HepG2 (cell line): ENCODE results near the gene MAP3K21. TPM values are rescaled to one million over a fixed set of nuclear protein-coding genes. Genes with fewer than 3 reads are reported as not detected.

ENCODE experiments used
- ATAC-seq: fragments of 200-7000 bp; cut with Tn5 transposase; 3 replicates; pipeline ENCODE4 v1.9.1; 2020; ENCODE audit warnings: mild to moderate bottlenecking, moderate library complexity
- BruUV-seq: library from RNA; stranded (reverse); fragments of 400-500 nt; replicated peaks from 2 replicates; lab custom pipeline; 2021; lab: Mats Ljungman, UMichigan
- CTCF ChIA-PET: fragments of 300-600 bp; formaldehyde crosslinking; extraction: SDS; loops from one replicate; lab custom pipeline; 2021; ENCODE audit warnings: low total read pairs, inconsistent platforms, low intra/inter-chr PET ratio; lab: Yijun Ruan, JAX
- POLR2A ChIA-PET: fragments of 350-600 bp; sonication (Branson Sonifier 250); formaldehyde crosslinking; loops from one replicate; lab custom pipeline; 2020; ENCODE audit warnings: antibody characterized with exemption, inconsistent platforms; lab: Yijun Ruan, JAX
- DNase-seq: peaks from one replicate; pipeline ENCODE4 v3.0.0-alpha.2; 2015; ENCODE audit warnings: low spot score
- FAIRE-seq: peaks from 3 replicates; lab custom pipeline; 2011; peaks lifted over from hg19 to GRCh38; lab: Jason Lieb, UNC
- H2AFZ ChIP-seq: one replicate; pipeline ENCODE4 v1.6.1; 2011; ENCODE audit warnings: low read length, inconsistent platforms
- H3K27ac ChIP-seq: fragments of 300-600 bp; 3 replicates; pipeline ENCODE4 v1.8.0; 2011; ENCODE audit warnings: mixed run types, mild to moderate bottlenecking, mixed read lengths, low read length, inconsistent platforms; ENCODE audit not compliant: insufficient read depth; ENCODE audit errors: extremely low read length
- H3K27me3 ChIP-seq, 2 experiments: fragments of 200-600 bp in 1 of 2; 2 replicates in 1 of 2; 3 replicates in 1 of 2; pipeline versions ENCODE4 v1.6.0 to v1.8.0; 2011; ENCODE audit warnings: low read length in 2 of 2, mild to moderate bottlenecking in 2 of 2, moderate library complexity in 2 of 2, inconsistent platforms in 1 of 2; ENCODE audit not compliant: insufficient read depth in 2 of 2, control insufficient read depth in 1 of 2
- H3K36me3 ChIP-seq, 2 experiments: fragments of 200-600 bp in 1 of 2; replicated peaks in 1 of 2; 2 replicates in 1 of 2; 3 replicates in 1 of 2; pipeline versions ENCODE4 v1.5.1 to v1.8.0; 2011; ENCODE audit warnings: low read length in 2 of 2, inconsistent platforms in 1 of 2; ENCODE audit not compliant: insufficient read depth in 2 of 2, control insufficient read depth in 1 of 2
- H3K4me1 ChIP-seq: 2 replicates; pipeline ENCODE4 v1.5.1; 2012; ENCODE audit warnings: low read length, inconsistent platforms; ENCODE audit not compliant: insufficient read depth
- H3K4me2 ChIP-seq: 2 replicates; pipeline ENCODE4 v1.6.0; 2011; ENCODE audit warnings: low read depth, low read length, inconsistent platforms
- H3K4me3 ChIP-seq, 3 experiments: fragments of 200-600 bp in 1 of 3; sonication (generic), shearing (Covaris generic) in 1 of 3; replicated peaks in 1 of 3; 2 replicates each; pipeline ENCODE4 v1.5.1; 2011 to 2016; ENCODE audit warnings: low read length in 3 of 3, inconsistent platforms in 2 of 3, low read depth in 2 of 3, mild to moderate bottlenecking in 2 of 3, control low read depth in 1 of 3, mixed read lengths in 1 of 3; ENCODE audit not compliant: insufficient read depth in 1 of 3
- H3K79me2 ChIP-seq: one replicate; pipeline ENCODE4 v1.6.1; 2011; ENCODE audit warnings: low read length, inconsistent platforms; ENCODE audit not compliant: insufficient read depth
- H3K9ac ChIP-seq: 2 replicates; pipeline ENCODE4 v1.6.0; 2011; ENCODE audit warnings: mild to moderate bottlenecking, low read depth, low read length, inconsistent platforms; ENCODE audit not compliant: insufficient read depth
- H3K9me3 ChIP-seq: 2 replicates; pipeline ENCODE4 v1.5.1; 2012; ENCODE audit warnings: mild to moderate bottlenecking, low read length
- H4K20me1 ChIP-seq: 2 replicates; pipeline ENCODE4 v1.6.0; 2011; ENCODE audit warnings: inconsistent platforms, mild to moderate bottlenecking, low read length, moderate library complexity; ENCODE audit not compliant: insufficient read depth
- ASH2L ChIP-seq: fragments of 300-600, 200-600 bp; sonication (generic); IDR thresholded peaks from 2 replicates; pipeline ENCODE4 v1.7.0; 2017; ENCODE audit warnings: low read depth, mild to moderate bottlenecking, moderate library complexity, mixed read lengths, low read length; ENCODE audit not compliant: insufficient read length
- ELF1 ChIP-seq: sonication (generic); formaldehyde crosslinking; IDR thresholded peaks from 2 replicates; pipeline ENCODE4 v1.4.0; 2020; ENCODE audit warnings: missing genetic modification reagents
- HIVEP1 ChIP-seq: sonication (generic); formaldehyde crosslinking; IDR thresholded peaks from 2 replicates; pipeline ENCODE4 v1.4.0; 2020; ENCODE audit warnings: mild to moderate bottlenecking, missing genetic modification reagents
- HNRNPH1 ChIP-seq: fragments of 200-400 bp; formaldehyde crosslinking; optimal IDR thresholded peaks from 2 replicates; pipeline ENCODE3; 2017; ENCODE audit warnings: mild to moderate bottlenecking, low read depth, low read length
- KMT2B ChIP-seq: IDR thresholded peaks from 2 replicates; pipeline ENCODE4 v1.6.1; 2016; ENCODE audit warnings: missing genetic modification reagents, missing compliant biosample characterization
- NAIF1 ChIP-seq: sonication (generic); formaldehyde crosslinking; IDR thresholded peaks from 2 replicates; pipeline ENCODE4 v1.5.0; 2020; ENCODE audit warnings: mild to moderate bottlenecking, missing genetic modification reagents, borderline replicate concordance
- NCOR1 ChIP-seq: fragments of 200-600 bp; sonication (generic); IDR thresholded peaks from 2 replicates; pipeline ENCODE4 v1.7.0; 2017; ENCODE audit warnings: antibody characterized with exemption, low read length, borderline replicate concordance
- RARA ChIP-seq: IDR thresholded peaks from 2 replicates; pipeline ENCODE4 v1.6.1; 2016; ENCODE audit warnings: missing genetic modification reagents, missing compliant biosample characterization
- RORA ChIP-seq: sonication (generic); formaldehyde crosslinking; IDR thresholded peaks from 2 replicates; pipeline ENCODE4 v1.5.0; 2020; ENCODE audit warnings: mild to moderate bottlenecking, missing genetic modification reagents, moderate library complexity
- SMAD1 ChIP-seq: sonication (generic); formaldehyde crosslinking; IDR thresholded peaks from 2 replicates; pipeline ENCODE4 v1.4.0; 2020; ENCODE audit warnings: missing genetic modification reagents, low read depth, mild to moderate bottlenecking, borderline replicate concordance
- SMC3 ChIP-seq: IDR thresholded peaks from 2 replicates; pipeline ENCODE4 v1.6.1; 2011; ENCODE audit warnings: low read length, improper control_type of control experiment
- SNAPC2 ChIP-seq: sonication (generic); formaldehyde crosslinking; IDR thresholded peaks from 2 replicates; pipeline ENCODE4 v1.8.1; 2022; ENCODE audit warnings: mild to moderate bottlenecking, missing genetic modification reagents
- SSRP1 ChIP-seq: IDR thresholded peaks from 2 replicates; pipeline ENCODE4 v1.6.1; 2016; ENCODE audit warnings: control low read depth
- ZFX ChIP-seq: sonication (generic); formaldehyde crosslinking; IDR thresholded peaks from 2 replicates; pipeline ENCODE4 v1.4.0; 2020; ENCODE audit warnings: mild to moderate bottlenecking, low read depth, missing genetic modification reagents, moderate library complexity
- ZIK1 ChIP-seq: sonication (generic); formaldehyde crosslinking; IDR thresholded peaks from 2 replicates; pipeline ENCODE4 v1.5.0; 2020; ENCODE audit warnings: mild to moderate bottlenecking, low read depth, missing genetic modification reagents, borderline replicate concordance
- ZNF362 ChIP-seq: sonication (generic); formaldehyde crosslinking; IDR thresholded peaks from 2 replicates; pipeline ENCODE4 v1.4.0; 2020; ENCODE audit warnings: missing genetic modification reagents, mild to moderate bottlenecking, borderline replicate concordance
- ZNF678 ChIP-seq: sonication (generic); formaldehyde crosslinking; IDR thresholded peaks from 2 replicates; pipeline ENCODE4 v1.4.0; 2020; ENCODE audit warnings: mild to moderate bottlenecking, missing genetic modification reagents
- WGBS: methylation state at CpG from one replicate; pipeline ENCODE4 v1.1.6; 2017; ENCODE audit warnings: low lambda C conversion rate; 5-methylcytosine and 5-hydroxymethylcytosine counted together
- in situ Hi-C: cut with HindIII; loops from 2 replicates; pipeline ENCODE4 v1.10.0; 2017; ENCODE audit warnings: low pct_unique_long_range_greater_than_20kb; ENCODE audit not compliant: extremely low pct_ligation_motif_present
- intact Hi-C: fragments of 100-400 bp; cut with micrococcal nuclease; formaldehyde crosslinking; loops from one replicate; pipeline ENCODE4 v1.10.0; 2022; ENCODE audit not compliant: unreplicated experiment
- polyA plus RNA-seq, 8 experiments: library from polyadenylated mRNA; depleted of rRNA in 3 of 8; stranded (reverse) in 7 of 8; unstranded in 1 of 8; fragments of >200 nt; fragmentation: Illumina TruSeq in 4 of 8; extraction: Trizol in 4 of 8; gene quantifications; 2 replicates each; pipeline versions ENCODE4 v1.2.1 to v1.2.3, GENCODE V29; 2011 to 2016; ENCODE audit warnings: low read depth in 4 of 8, missing spikeins in 1 of 8, mixed read lengths in 1 of 8; ENCODE audit not compliant: insufficient read depth in 1 of 8
- total RNA-seq, 5 experiments: library from RNA; depleted of rRNA; stranded (reverse); fragments of >200 nt; fragmentation: Illumina TruSeq; extraction: Trizol; gene quantifications; 2 replicates each; pipeline ENCODE4 v1.2.3, GENCODE V29; 2016; ENCODE audit warnings: low read depth in 1 of 5
- TF ChIP-seq, protein P1 (sequence below): sonication (generic); formaldehyde crosslinking; IDR thresholded peaks from 2 replicates; pipeline ENCODE4 v1.9.0; 2021; ENCODE audit warnings: missing genetic modification reagents, borderline replicate concordance
- TF ChIP-seq, protein P2 (sequence below): sonication (generic); formaldehyde crosslinking; conservative IDR thresholded peaks from 2 replicates; pipeline ENCODE4 v1.4.0; 2020; ENCODE audit warnings: missing genetic modification reagents

MAP3K21 gene
- total and polyA plus RNA-seq, 2 of the 13 experiments (the other 11 are each of a cell fraction or from before 2014, with no cell fraction given), result not detected

DNA sequence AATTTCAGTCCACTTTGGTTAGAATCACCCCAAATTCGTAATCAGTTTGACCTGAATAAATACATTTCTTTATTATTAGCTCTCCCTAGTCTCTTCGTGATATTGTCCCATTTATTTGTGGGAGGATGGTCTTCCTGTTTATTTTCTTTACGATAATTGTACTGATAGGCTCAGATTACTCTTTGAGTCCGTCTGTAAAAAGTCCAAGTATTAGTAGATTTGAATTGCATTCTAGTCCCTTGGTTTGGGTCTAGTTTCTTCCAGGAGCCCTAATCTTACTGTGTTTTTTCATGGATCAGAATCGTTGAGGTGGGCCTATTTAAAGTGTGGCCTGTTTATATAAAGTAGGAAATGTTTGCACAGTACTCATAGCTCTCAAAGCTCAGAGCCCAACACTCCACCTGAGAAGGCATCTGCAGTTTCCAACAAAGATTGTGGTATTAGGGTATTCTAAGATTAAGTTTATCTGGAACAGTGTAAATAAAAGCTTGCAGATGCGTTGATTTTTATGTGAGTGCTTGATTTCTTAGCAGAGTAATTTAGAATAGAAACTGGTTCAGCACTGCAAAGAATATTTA, 33.1 kb downstream of the MAP3K21 start:
- CTCF ChIA-PET, result no interaction called here
- in situ Hi-C loops, result no loop called here

GRCh38 chr1:233361876-233362275, 34.4 kb downstream of the MAP3K21 start:
- no peak overlapping the region for H3K9ac ChIP-seq
- no peaks in the 10 kb centered on the region; a peak in 1 of 5 replicates for H3K27me3 ChIP-seq
- no peaks in the 10 kb centered on the region for H3K79me2 ChIP-seq
- H4K20me1 ChIP-seq, result no peaks in the 10 kb centered on the region
- CTCF ChIA-PET, result no interaction called here
- no peak overlapping the region for H3K4me2 ChIP-seq
- intact Hi-C loops (no loop called here), in situ Hi-C loops (no loop called here)
- BruUV-seq, result no TSS peak
- FAIRE-seq (no peak), ATAC-seq (no peak), DNase-seq (no peak)
- peaks cover 7% of the 10 kb centered on the region for H3K4me1 ChIP-seq
- no peaks in the 10 kb centered on the region for H3K36me3 ChIP-seq
- H3K27ac ChIP-seq, result no peak overlapping the region
- no peak overlapping the region for H2AFZ ChIP-seq
- H3K9me3 ChIP-seq, result no peaks in the 10 kb centered on the region
- POLR2A ChIA-PET, result no interaction called here
- H3K4me3 ChIP-seq, result no peak overlapping the region
- 67% methylated on average over 19 of the region's 19 CpGs for WGBS
- TF ChIP-seq, protein P1, sequence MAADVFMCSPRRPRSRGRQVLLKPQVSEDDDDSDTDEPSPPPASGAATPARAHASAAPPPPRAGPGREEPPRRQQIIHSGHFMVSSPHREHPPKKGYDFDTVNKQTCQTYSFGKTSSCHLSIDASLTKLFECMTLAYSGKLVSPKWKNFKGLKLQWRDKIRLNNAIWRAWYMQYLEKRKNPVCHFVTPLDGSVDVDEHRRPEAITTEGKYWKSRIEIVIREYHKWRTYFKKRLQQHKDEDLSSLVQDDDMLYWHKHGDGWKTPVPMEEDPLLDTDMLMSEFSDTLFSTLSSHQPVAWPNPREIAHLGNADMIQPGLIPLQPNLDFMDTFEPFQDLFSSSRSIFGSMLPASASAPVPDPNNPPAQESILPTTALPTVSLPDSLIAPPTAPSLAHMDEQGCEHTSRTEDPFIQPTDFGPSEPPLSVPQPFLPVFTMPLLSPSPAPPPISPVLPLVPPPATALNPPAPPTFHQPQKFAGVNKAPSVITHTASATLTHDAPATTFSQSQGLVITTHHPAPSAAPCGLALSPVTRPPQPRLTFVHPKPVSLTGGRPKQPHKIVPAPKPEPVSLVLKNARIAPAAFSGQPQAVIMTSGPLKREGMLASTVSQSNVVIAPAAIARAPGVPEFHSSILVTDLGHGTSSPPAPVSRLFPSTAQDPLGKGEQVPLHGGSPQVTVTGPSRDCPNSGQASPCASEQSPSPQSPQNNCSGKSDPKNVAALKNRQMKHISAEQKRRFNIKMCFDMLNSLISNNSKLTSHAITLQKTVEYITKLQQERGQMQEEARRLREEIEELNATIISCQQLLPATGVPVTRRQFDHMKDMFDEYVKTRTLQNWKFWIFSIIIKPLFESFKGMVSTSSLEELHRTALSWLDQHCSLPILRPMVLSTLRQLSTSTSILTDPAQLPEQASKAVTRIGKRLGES, result no peak
- TF ChIP-seq NAIF1 (CRISPR knock-in tag), result no peak
- TF ChIP-seq SNAPC2 (CRISPR knock-in tag), result no peak
- TF ChIP-seq ZNF362, result no peak
- TF ChIP-seq HIVEP1, result no peak
- no peak for TF ChIP-seq RARA
- no peak for TF ChIP-seq HNRNPH1
- TF ChIP-seq ZFX, result no peak
- no peak for TF ChIP-seq ZNF678 (CRISPR knock-in tag)
- TF ChIP-seq, protein P2, sequence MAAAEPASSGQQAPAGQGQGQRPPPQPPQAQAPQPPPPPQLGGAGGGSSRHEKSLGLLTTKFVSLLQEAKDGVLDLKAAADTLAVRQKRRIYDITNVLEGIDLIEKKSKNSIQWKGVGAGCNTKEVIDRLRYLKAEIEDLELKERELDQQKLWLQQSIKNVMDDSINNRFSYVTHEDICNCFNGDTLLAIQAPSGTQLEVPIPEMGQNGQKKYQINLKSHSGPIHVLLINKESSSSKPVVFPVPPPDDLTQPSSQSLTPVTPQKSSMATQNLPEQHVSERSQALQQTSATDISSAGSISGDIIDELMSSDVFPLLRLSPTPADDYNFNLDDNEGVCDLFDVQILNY, result no peak
- no peak for TF ChIP-seq SMAD1 (CRISPR knock-in tag)
- no peak for TF ChIP-seq KMT2B

More for the DNA sequence above, 33.1 kb downstream of the MAP3K21 start:
- H3K27ac ChIP-seq, result no peak overlapping the region
- BruUV-seq, result no TSS peak
- H3K79me2 ChIP-seq, result no peaks in the 10 kb centered on the region
- H3K27me3 ChIP-seq, result no peaks in the 10 kb centered on the region
- no peaks in the 10 kb centered on the region for H4K20me1 ChIP-seq
- no peak overlapping the region for H3K4me3 ChIP-seq
- no peak overlapping the region for H3K9ac ChIP-seq
- POLR2A ChIA-PET, result no interaction called here
- 25% methylated on average over 6 of the region's 6 CpGs for WGBS
- no peaks in the 10 kb centered on the region for H3K36me3 ChIP-seq
- H3K4me1 ChIP-seq, result peaks cover 7% of the 10 kb centered on the region
- H3K4me2 ChIP-seq, result no peak overlapping the region
- ATAC-seq (no peak), FAIRE-seq (no peak), DNase-seq (no peak)
- intact Hi-C loops, result no loop called here
- no peaks in the 10 kb centered on the region for H3K9me3 ChIP-seq
- TF ChIP-seq NCOR1 (no peak), SSRP1 (CRISPR knock-in tag) (no peak), ZIK1 (no peak), ASH2L (no peak), ELF1 (CRISPR knock-in tag) (no peak), SMC3 (no peak), RORA (CRISPR knock-in tag) (no peak)
- H2AFZ ChIP-seq, result no peak overlapping the region
